Stimulated activated CD4-positive, alpha-beta T cell treated with anti-CD3 and anti-CD28 coated beads, Interleukin-1b, Interleukin-23, amount 100 ng/mL, for 24 hours (primary cell): ENCODE measurements around the gene AFDN.

Experiments used
- DNase-seq, 4 experiments: peaks; one replicate each; pipeline ENCODE4 v3.0.0-alpha.2; 2020; ENCODE audit warnings: low read depth in 4 of 4, low spot score in 1 of 4

The AFDN gene

DNA sequence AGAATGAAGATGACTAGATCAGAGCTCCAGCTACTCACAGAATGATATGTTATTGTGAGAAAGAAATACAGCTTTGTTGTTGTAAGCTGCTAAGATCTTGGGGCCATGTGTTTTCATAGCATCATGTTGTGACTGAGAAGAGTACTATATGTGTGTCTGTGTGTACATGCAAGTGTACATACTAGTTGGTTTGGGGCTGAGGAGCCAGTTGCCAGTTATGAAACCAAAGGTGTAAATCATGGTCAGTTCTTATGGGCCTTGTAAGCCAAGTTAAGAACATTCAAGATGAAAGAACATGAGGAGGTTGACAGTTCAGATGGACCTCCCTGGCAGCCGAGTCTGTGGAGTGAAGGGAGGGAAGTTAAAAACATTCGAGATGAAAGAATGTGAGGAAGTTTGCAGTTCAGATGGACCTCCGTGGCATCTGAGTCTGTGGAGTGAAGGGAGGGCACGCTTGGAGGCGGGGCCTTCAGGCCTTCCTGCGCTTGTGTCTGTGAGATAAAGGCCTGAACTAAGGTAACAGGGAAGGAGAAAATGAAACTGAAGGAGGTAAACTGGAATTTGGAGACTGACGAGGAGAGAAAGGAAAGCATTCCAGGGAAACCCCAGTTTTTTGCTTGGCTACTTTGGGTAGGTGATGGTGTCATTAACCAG, 13.9 kb downstream of the AFDN start:
- no peak for DNase-seq

DNA sequence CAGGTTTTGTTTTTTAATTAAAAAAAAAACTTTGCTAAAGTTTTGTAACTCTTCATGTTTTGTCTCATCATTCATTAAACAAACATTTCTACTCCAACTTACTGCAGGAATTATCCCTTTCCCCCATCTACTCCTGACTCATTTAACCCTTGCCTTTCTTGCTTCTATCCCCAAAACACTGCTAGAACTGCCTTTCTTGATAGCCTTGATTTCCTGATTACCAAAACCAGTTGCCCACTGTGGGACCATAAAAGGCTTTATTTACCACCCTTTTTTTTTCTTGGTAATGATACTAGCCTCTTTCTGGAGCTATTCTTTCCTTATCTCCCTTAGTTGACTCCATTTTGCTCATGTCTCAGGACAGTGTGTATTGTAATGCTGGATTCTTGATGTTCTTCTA, 15.3 kb downstream of the AFDN start:
- DNase-seq = no peak

DNA sequence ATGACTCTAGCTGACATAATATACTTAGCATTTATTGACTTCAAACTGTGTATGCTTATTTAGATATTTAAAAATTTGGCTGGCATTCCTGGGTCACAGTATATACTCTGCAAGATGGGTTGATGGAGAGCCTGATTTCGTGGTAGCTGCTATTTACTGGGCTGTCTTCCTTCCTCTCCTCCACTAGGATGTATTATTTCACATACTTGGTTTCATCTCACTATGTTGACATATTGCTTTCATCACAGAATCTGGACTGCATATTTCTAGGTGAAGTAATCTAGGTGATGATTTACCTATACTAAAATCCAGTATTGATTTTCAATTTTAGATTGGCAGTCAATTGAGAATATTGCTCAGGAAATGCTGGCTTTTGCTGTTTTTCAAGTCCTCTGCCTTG, 15.7 kb downstream of the AFDN start:
- DNase-seq = no peak

DNA sequence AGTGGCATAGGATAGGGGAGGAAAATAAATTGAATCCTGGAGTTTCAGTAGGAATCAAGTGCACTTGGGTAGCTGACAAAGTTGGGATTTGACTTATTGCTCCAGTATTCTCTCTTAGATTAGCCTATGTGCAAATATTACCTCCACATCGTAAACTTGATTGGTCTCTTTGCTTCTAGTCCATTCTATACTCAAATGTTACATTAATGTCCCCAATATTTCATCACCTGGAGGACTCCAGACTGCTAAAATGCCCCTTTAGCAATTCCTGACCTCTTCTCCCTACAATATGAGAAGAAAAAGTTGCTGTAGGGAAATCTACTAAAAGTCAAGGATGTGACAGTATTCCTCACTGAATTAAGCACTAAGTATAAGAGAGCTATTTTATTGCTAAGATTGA, 16.3 kb downstream of the AFDN start:
- DNase-seq = no peak

DNA sequence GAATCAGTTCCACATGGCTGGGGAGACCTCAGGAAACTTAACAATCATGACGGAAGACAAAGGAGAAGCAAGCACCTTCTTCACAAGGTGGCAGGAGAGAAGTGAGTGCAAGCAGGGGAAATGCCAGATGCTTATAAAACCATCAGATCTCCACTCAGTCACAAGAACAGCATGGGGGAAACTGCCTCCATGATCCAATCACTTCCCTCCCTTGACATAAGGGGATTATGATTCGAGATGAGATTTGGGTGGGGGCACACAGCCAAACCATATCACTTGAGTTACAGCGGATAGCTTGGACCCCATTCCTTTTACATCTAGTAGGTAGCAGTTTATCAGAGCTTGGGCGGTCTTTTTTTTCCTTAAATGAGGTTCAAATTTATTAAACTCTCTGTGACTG, 19.1 kb downstream of the AFDN start:
- no peak for DNase-seq

DNA sequence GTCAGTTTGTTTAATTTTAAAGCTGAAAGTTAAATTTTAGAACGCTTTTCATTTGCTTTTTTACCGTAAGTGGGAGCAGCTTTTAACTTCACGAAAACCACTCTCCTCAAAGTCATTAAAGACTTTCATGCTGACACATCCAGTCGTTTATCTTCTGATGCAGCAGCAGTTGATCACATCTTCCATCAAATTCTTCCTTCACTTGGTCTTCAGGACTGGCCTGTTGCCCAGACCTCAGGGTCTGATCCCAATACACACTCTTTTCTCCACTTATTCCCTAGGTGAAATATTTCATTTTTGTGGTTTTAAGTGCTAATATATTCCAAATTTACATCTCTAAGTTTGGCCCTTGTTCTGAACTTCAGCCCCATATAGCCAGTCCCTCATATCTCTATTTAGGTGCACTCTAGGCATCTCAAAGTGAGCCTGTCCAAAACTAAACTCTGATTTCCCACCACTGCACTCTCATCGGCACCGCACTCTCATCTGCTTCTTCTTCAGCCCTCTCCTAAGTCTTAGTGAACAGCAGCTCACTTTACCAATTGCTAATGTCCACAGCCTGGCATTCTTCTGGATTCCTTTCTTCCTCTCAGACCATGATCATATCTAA, 20.4 kb downstream of the AFDN start:
- no peak for DNase-seq

DNA sequence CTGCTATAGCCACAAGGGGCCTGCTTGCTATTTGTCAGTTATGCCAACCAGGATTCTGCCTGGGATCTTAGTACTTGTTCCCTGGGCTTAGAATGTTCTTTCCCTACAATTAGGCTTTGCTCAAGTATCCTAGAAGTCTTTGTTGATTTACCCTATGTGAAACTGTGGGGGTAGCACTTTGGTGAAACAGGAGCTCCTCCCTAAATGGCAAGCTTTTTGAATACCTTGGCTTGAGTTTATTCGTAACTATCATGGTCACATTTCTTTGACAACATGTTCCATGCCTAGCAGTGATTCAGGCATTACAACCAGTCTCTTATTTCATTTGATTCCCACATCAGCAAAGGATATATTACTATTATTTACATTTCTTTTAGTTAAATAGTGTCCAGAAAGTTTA, 21.2 kb downstream of the AFDN start:
- DNase-seq = no peak

DNA sequence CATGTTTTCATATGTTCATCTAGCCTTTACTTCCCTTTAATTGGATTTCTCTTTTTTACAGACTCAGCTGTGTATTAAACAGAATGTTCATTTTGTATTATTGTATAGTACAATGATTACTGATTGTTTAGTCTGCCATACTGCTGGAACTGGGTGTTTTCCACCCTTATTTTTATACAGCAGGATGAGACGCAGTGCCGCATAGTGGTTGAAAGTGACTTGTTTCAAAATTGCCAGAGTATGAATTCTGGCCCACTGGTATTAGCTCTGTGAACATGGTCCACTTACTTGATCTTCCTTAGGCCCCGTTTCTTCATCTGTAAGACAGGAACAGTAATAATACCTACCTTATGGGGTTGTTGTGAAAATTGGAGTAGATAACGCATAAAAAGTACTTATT, 22.1 kb downstream of the AFDN start:
- DNase-seq = no peak

DNA sequence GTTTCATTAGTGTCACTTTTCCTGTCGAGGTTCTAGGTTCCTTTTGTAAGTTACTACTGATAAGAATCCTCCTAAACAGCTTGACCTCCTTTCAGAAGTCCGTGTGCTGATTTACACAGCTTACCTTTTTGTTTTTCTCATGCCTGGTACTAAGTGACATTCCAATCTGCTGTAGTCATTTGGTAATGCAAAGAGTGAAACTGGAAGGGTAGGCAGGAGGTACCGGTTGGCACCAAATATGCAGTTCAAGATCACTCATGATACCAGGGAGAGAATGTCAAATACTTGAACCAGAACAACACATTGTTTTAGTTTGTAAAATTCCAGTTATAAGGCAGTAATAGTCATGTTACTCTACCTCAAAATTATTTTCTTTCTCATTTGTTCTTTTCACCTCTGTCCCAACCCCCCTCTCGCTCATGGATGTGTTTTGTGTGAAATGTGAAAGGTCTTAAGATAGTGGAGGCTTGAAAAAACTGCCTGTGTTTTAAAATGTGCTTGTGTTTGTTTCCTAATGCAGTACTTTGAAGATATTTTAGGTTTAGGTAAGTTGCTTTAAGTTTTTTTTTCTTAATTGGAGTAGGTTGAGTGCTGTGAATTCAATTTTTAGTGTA, 23.2 kb downstream of the AFDN start:
- no peak for DNase-seq

DNA sequence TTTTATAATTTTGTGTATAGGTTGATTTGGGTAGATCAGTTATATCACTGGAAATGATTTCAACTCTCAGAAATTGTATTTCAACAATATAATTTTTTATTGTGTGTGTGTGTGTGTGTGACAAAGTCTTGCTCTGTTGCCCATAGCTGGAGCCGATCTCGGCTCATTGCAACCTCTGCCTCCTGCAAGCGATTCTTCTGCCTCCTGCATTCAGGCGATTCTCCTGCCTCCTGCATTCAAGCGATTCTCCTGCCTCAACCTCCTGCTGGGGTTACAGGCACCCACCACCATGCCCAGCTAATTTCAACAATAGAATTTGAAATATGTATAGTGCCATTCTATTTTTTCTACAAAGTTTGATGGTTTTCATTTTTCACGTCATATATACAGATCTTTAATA, 24.1 kb downstream of the AFDN start:
- no peak for DNase-seq

DNA sequence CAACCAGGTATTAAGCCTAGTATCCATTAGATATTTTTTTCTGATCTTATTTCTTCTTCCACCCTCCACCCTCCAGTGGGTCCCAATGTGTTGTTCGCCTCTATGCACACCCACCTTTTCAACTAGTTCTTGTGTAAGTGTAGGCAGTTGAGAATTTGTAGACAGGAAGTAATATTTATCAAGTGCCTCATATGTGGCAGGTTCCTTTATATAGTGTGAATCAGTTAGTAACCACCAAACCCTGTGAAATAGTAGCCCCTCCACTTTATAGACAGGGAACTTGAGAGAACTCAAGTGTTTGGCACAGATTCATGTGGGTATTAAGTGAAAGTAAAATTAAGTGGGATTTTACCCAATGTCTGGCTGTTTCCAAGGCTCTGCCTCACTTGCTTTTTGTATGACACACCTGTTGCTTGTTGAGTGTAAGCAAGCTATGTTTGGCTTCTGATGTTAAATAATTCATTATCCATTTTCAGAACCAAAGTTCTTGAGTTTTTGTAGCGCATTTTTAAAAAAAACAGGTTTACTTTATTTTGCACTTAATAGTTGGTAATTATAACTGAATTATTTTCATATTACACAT, 24.8 kb downstream of the AFDN start:
- DNase-seq = no peak

DNA sequence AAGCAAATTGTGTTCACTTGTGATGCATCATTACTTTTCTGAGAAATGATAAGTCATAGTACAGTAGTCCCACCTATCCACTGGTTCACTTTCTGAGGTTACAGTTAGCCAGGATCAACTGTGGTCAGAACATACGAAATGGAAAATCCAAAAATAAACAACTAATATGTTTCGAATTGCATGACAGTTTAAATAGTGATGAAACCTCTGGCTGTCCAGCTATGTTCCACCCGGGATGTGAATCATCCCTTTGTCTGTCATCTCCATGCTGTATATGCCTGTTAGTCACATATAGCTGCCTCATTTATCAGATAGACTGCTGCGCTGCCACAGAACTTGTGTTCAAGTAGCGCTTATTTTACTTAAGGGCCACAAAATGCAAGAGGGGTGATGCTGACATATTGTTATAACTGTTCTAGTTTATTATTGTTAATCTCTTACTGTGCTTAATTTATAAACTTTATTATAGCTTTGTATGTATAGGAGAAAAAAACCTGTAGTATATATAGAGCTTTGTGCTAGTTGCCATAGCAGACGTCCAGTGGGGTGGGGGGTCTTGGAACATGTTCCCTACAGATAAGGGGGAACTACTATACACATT, 29.2 kb downstream of the AFDN start:
- DNase-seq = no peak

DNA sequence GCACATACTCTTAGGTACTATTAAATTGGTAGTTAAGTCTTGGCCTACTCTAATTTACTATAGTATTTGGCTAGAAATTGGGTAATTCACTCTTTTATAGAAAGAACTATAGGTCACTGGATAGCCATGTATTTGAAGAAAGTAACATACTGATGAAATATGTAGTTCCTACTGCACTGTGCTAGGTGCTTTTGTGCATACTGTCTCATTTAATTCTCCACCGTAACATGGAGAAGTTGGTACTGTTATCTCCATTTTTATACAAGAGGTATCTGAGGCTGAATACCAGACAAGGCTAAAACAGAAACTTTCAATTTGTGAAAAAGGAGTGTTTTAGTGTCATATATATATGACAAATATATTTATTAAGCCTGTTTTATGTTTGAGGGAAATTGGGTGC, 29.8 kb downstream of the AFDN start:
- DNase-seq = no peak

DNA sequence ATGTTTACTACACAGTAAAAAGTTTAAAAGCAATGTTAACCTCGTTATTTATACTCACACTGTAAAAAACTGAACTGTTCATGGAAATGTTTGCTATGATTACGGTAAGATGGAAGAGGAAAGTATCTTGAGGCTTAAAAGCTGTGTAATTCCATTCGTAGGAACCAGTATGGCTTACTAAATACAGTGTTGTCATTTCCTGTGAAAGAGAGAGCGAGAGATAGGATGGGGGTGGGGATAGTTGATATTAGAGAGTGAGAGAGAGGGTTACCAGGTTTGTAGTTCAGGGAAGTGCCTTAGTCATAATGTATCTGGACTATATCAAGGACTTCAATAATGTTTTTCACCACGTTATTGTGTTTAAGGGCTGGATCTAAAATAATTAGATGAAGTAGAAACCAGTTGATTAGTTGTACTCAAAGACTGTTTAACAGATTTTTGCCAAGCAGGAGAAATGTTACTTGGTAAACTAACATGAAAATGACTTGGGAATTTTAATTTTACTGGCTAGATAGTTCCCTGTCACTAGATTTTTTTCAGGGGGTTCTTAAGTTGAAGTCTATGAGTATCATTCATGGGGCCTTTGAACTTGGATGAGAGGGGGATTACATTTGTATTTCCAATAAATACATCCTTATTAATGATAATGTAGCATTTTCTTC, 30.4 kb downstream of the AFDN start:
- no peak for DNase-seq

DNA sequence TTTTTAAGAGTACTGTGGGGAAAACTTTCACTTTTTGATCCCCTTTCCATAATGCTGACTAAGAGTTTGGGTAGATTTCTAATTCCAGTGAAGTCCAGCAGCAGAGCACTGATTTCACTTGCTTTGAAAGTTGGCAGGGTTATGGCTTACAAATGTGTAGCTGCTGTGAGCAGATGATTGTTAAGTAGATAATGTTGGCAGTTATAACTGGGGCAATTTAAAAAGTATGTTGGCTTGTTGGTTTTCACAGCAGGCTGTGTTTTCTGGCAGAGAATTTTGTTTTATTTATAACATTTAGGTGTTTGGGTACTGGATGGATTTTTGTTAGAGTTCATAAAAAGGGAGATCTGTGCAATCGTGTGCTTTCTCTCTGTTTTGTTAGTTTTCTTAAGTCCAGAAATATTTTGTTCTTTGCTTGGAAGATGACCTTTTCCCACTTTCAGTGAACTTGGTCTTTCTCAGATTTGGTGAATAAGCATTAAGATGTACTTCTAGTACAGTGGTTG, 31.4 kb downstream of the AFDN start:
- no peak for DNase-seq

DNA sequence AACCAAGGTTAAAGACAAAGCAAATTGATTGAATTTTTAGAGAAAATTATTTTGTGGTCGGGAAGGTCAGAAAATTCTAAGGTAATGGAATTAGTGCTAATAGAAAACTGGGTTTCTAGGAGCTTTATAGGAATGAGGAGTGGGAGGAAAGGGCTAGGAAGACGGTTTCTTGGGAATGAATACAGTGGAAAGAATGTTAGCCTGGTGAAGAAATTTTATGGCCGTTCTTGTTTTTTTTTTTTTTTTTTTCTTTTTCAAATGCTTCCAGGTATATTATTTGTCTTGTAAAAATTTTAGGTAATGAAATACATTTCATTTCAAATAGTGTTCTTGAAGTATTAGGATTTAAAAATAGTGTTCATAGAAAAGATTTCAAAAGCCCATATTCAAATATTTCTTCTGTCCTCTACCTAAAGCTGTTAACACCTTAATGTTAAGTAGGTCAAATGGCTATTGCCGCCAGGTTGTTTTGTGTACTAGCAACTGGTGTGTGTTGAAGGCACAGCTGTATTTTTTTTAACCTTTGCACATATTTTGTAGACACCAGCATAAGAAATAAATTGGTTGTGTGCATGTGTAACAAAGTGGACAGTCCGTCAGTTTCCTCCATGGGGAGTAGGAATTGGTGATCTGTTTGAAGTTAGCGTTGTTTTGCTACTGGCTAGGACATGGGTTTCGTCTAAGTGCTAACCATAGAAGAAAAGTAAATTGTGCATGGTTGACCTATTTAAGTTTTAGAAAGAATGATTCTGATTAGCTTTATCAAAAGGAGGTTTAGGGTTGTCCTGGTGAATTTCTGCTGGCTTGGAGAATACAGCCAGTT, 32.3 kb downstream of the AFDN start:
- DNase-seq = no peak

DNA sequence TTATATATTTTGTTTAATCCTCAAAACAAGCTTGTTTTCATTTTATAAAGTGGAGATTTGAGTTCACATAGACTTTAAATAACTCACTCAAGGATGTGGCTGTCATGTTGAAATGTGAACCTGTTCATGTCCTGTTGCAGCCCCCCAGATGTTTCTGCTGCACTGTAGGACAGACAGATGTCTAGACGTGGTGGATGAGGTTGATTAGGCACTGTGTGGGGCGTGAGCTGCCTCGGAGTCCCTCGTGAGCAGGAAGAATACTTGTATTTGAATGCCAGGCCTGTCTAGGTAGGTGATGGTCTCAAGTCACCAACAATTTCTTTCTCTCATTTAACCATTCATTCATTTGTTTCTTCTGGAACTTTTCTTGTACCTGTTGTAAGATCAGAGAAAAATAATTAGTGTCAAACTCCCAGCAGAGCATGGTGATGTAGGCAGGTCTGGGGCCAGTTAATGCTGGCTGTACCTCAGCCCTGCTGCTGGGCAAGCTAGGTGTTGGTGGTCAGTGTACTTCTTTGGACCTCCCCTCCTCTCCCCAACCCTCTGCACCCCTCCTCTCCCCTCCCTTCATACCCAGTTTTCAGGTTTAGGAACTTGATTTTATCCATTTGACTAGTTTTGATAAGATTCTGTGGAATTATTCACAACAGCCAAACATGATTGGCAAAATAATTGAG, 34.0 kb downstream of the AFDN start:
- DNase-seq = no peak

DNA sequence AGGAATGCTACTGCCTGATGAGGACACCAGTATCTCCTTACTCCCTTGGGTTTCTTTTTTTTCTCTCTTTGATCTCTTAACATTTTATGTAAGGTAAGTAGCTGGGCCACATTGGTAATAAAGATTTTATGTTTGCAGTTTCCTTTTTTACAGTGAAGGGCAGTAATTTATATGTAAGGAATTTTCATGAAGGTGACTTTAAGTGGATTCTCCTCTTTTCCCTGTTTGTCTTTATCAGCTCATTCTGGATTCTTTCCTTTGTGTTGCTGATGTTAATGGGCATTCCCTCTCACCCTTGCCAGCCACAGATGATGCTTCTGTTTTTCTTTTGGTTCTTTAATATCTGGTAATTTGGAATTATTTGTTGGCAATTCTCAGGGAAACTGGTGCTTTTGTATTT, 34.7 kb downstream of the AFDN start:
- no peak for DNase-seq

DNA sequence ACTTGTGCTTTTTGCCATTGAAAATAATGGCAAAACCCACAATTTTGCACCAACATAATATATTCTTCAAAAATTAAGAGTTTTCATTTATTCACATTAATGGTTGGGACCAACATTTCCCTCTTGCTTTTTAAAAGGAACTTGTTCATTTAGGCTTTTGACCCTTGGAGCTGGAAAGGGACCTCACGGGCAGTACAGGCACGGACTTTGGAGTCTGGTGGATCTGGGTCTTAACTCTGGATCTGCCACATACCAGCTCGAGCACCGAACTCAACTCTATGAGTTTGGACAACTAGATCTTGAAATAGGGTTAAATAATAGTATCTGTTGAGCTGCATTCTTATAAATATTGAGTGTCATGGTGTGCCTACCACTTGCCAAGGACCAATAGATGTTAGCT, 37.2 kb downstream of the AFDN start:
- no peak for DNase-seq

DNA sequence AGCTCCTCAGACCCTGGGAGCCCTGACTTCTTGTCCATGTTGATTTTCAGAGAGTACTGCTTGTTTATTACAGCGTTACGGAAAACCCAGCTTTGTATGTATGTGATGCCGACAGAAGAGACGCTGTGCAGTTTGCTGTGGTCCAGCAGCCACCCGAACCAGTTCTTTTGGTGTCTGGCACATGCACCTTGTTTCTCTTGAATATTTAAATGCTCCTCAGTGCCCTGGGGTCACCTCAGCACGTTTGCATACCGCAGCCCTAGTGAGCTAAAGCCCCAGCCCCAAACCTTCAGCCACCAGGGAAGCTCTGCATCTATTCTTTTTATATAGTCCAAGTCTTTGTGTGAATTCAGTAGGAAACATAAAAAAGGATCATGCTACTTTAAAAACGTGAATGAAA, 39.9 kb downstream of the AFDN start:
- no peak for DNase-seq
